ENCODE results near the gene APOC3. TPM values are rescaled to one million over a fixed set of nuclear protein-coding genes. Genes with fewer than 3 reads are reported as not detected.

The APOC3 gene
- total RNA-seq, 1 experiment from 2014 or later, result not detected

GRCh38 chr11:116822575-116822974 lies 7.1 kb upstream of the APOC3 start:
- Histone ChIP-seq H2AK5ac (ENCODE audit: insufficient read length, low read length) (no peak overlapping the region), H3K9ac (ENCODE audit: extremely low read depth, insufficient read length, low read length) (no peak overlapping the region), H3K79me2 (ENCODE audit: insufficient read depth, low read length) (no peaks in the 10 kb centered on the region), H3K18ac (ENCODE audit: insufficient read length, low read depth, low read length) (no peak overlapping the region), H2AFZ (ENCODE audit: low read length) (no peak overlapping the region), H3K56ac (ENCODE audit: insufficient read length, low read depth, low read length) (no peak overlapping the region), H3K14ac (ENCODE audit: insufficient read depth, low read length) (no peak overlapping the region), H3K27ac (ENCODE audit: insufficient read length, low read depth, low read length) (no peak overlapping the region), H3K4ac (ENCODE audit: low read depth, low read length) (no peak overlapping the region), H3K79me1 (ENCODE audit: insufficient read depth, low read depth, low read length, poor library complexity, severe bottlenecking) (no peaks in the 10 kb centered on the region), H3T11ph (ENCODE audit: low read length) (no peak overlapping the region), H3K4me2 (ENCODE audit: insufficient read depth, insufficient read length, low read length) (no peak overlapping the region), H2BK20ac (ENCODE audit: low read depth, low read length, poor library complexity, severe bottlenecking) (no peak overlapping the region), H3K9me3 (ENCODE audit: control insufficient read depth, low read depth, low read length) (no peaks in the 10 kb centered on the region), H4K20me1 (ENCODE audit: control insufficient read depth, insufficient read depth, insufficient read length) (no peaks in the 10 kb centered on the region), H4K5ac (ENCODE audit: insufficient read length, low read depth, low read length) (no peak overlapping the region), H2BK12ac (ENCODE audit: insufficient read length, low read depth, low read length) (no peak overlapping the region), H3K27me3 (ENCODE audit: insufficient read depth, low read length) (no peaks in the 10 kb centered on the region), H4K91ac (ENCODE audit: insufficient read length, low read depth, low read length) (no peak overlapping the region), H3K23me2 (ENCODE audit: insufficient read length, low read depth, low read length, poor library complexity, severe bottlenecking) (no peaks in the 10 kb centered on the region), H2BK120ac (ENCODE audit: low read depth, low read length, poor library complexity, severe bottlenecking) (no peak overlapping the region), H3K23ac (ENCODE audit: insufficient read length, low read depth, low read length) (no peak overlapping the region), H2BK15ac (ENCODE audit: low read depth, low read length) (no peak overlapping the region), H4K8ac (replicated peaks; ENCODE audit: insufficient read length, low read depth, low read length) (no peak overlapping the region), H2BK5ac (ENCODE audit: insufficient read length, low read length) (no peak overlapping the region), H3K4me1 (ENCODE audit: insufficient read depth, low read length) (no peaks in the 10 kb centered on the region; the same call in 1 of the 2 replicates)
- Mint-ChIP-seq H3K27me3 (ENCODE audit: low read depth) (peaks cover 9% of the 10 kb centered on the region), H3K36me3 (ENCODE audit: insufficient read depth in 1 of 3, low read depth in 3 of 3) (no peaks in the 10 kb centered on the region), H3K4me3 (no peak overlapping the region), H3K9me3 (no peaks in the 10 kb centered on the region), H3K27ac (no peak overlapping the region), H3K4me1 (peaks cover 5 to 6% of the 10 kb centered on the region in 2 experiments)
- TF ChIP-seq CTCF (conservative IDR thresholded peaks at IDR 0.05), result no peak
- no CpG with 5 or more reads among the region's 5 CpGs for WGBS (ENCODE audit: extremely low coverage, insufficient read length, low lambda C conversion rate)
- DNase-seq, result no peak
